Natural killer cell (primary cell): ENCODE results near the gene CEP250. TPM values are rescaled to one million over a fixed set of nuclear protein-coding genes. Genes with fewer than 3 reads are reported as not detected.

Source experiments
- ATAC-seq, 3 donors: fragments of 150-1000 bp in 2 of 3; fragments of 200-7000 bp in 1 of 3; cut with Tn5 transposase; 1 replicate in 1 of 3; 2 replicates in 2 of 3; pipeline ENCODE4 v1.10.0; 2021; ENCODE audit warnings: mild to moderate bottlenecking in 2 of 3, moderate library complexity in 2 of 3
- DNase-seq, 2 donors: peaks; one replicate each; pipeline versions ENCODE4 v3.0.0 to v3.0.0-alpha.2; 2013 to 2021; ENCODE audit warnings: mixed read lengths in 1 of 2
- H3K27ac ChIP-seq: one replicate; pipeline ENCODE4 v1.5.1; 2013; ENCODE audit warnings: mild to moderate bottlenecking, low read length
- H3K27me3 ChIP-seq: one replicate; pipeline ENCODE4 v1.6.1; 2013; ENCODE audit warnings: low read length; ENCODE audit not compliant: control insufficient read depth, insufficient read depth
- H3K36me3 ChIP-seq: one replicate; pipeline ENCODE4 v1.6.1; 2013; ENCODE audit warnings: low read length; ENCODE audit not compliant: control insufficient read depth, insufficient read depth
- H3K4me1 ChIP-seq: one replicate; pipeline ENCODE4 v1.6.1; 2013; ENCODE audit warnings: low read length; ENCODE audit not compliant: control insufficient read depth, insufficient read depth
- H3K4me3 ChIP-seq: one replicate; pipeline ENCODE4 v1.5.1; 2013; ENCODE audit warnings: low read length
- H3K9me3 ChIP-seq: one replicate; pipeline ENCODE4 v1.6.1; 2013; ENCODE audit warnings: low read length; ENCODE audit not compliant: control insufficient read depth, insufficient read depth
- H3K27ac Mint-ChIP-seq, 2 donors: one replicate each; pipeline ENCODE4 v1.8.0; 2022; ENCODE audit warnings: mild to moderate bottlenecking in 2 of 2, mixed read lengths in 2 of 2, moderate library complexity in 1 of 2
- H3K27me3 Mint-ChIP-seq, 2 donors: one replicate each; pipeline ENCODE4 v1.8.0; 2022; ENCODE audit warnings: low read depth in 2 of 2, mixed read lengths in 2 of 2
- H3K36me3 Mint-ChIP-seq: one replicate; pipeline ENCODE4 v1.8.0; 2022; ENCODE audit warnings: mixed read lengths
- H3K4me1 Mint-ChIP-seq, 2 donors: one replicate each; pipeline ENCODE4 v1.8.0; 2022; ENCODE audit warnings: mixed read lengths in 2 of 2
- H3K4me3 Mint-ChIP-seq: one replicate; pipeline ENCODE4 v1.8.0; 2022; ENCODE audit warnings: mild to moderate bottlenecking, moderate library complexity, mixed read lengths
- H3K9me3 Mint-ChIP-seq, 2 donors: one replicate each; pipeline ENCODE4 v1.8.0; 2022; ENCODE audit warnings: mixed read lengths in 2 of 2
- WGBS: methylation state at CpG from one replicate; pipeline ENCODE4 v1.1.7; 2013; ENCODE audit warnings: missing lambda C conversion rate; ENCODE audit not compliant: insufficient coverage; 5-methylcytosine and 5-hydroxymethylcytosine counted together
- intact Hi-C: fragments of 100-400 bp; cut with micrococcal nuclease; formaldehyde crosslinking; loops from one replicate; pipeline ENCODE4 v1.14.2; 2022
- total RNA-seq, 4 donors: library from RNA; stranded (reverse); fragments of 120-200 nt in 1 of 4; gene quantifications; one replicate each; pipeline versions ENCODE4 v1.2.3 to v1.2.4, GENCODE V29; 2013 to 2022
- TF ChIP-seq, protein P1 (sequence below): fragments of 200-600 bp; IDR thresholded peaks from one replicate; pipeline ENCODE4 v1.8.0; 2022; ENCODE audit warnings: antibody characterized with exemption

Gene CEP250
- total RNA-seq, 3 donors from 2014 or later (not counting 1 experiment from before 2014, with no cell fraction given): 61.5 to 91.8 (median 80.8) TPM

DNA sequence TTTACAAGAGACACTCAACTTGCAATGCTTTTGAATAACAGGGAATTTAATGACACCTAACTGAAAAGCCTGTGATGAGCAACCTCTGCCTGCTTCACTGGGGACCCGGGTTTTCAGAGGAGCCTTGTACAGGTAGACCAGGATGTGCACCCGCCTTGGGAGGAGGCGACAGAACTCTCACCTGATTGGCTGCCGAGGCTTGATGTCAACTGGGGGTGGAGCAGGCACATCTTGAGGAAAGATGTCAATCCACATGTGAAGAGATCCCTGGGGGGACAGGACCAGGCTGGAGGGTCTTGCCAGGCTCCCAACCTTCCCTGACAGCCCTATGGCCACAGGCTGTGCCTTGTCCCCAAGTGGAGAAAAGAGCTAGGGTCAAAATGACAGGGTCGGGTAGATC lies 106.3 kb downstream of the CEP250 start:
- H3K27me3 ChIP-seq: no peaks in the 10 kb centered on the region
- peaks cover 1% of the 10 kb centered on the region for H3K36me3 ChIP-seq
- no peak overlapping the region for H3K27ac ChIP-seq
- Mint-ChIP-seq H3K4me3 (no peak overlapping the region), H3K27ac (no peak overlapping the region), H3K36me3 (no peaks in the 10 kb centered on the region), H3K9me3 (no peaks in the 10 kb centered on the region), H3K27me3 (no peaks in the 10 kb centered on the region), H3K4me1 (peaks cover 0 to 6% of the 10 kb centered on the region in 2 donors)
- ATAC-seq (no peak), DNase-seq (no peak)
- H3K4me3 ChIP-seq: no peak overlapping the region
- H3K4me1 ChIP-seq: no peaks in the 10 kb centered on the region
- 73% methylated on average over 5 of the region's 5 CpGs for WGBS
- TF ChIP-seq, protein P1, sequence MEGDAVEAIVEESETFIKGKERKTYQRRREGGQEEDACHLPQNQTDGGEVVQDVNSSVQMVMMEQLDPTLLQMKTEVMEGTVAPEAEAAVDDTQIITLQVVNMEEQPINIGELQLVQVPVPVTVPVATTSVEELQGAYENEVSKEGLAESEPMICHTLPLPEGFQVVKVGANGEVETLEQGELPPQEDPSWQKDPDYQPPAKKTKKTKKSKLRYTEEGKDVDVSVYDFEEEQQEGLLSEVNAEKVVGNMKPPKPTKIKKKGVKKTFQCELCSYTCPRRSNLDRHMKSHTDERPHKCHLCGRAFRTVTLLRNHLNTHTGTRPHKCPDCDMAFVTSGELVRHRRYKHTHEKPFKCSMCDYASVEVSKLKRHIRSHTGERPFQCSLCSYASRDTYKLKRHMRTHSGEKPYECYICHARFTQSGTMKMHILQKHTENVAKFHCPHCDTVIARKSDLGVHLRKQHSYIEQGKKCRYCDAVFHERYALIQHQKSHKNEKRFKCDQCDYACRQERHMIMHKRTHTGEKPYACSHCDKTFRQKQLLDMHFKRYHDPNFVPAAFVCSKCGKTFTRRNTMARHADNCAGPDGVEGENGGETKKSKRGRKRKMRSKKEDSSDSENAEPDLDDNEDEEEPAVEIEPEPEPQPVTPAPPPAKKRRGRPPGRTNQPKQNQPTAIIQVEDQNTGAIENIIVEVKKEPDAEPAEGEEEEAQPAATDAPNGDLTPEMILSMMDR: no peak
- no peaks in the 10 kb centered on the region for H3K9me3 ChIP-seq
- intact Hi-C loops: no loop called here

DNA sequence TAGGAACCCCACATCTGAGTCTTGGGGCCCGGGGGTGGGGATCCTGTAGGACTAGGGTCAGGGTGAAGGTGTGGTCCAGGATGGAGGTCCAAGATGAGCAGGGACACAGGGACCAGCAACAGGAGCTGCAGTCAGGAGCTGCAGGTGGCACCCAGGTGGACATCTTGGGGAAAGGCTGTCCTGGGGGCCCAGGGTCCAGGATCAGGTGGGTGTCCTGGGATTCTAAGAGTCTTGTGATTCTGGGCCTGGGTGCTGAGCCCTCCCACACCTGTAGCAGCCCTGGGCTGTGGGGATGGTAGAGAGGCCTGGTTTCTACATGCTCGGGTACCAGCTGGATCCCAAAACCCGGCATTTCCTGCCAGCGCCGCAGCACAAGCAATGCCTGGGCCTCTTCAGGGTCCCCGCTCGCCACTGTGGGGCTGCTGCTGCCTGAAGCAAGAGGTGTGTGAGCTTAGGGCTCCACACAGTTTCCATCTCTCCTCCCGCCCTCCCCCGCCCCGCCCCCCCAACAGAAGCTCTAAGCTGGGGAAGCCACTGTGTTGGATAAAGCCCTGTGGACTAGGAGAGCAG lies 107.2 kb downstream of the CEP250 start:
- H3K36me3 ChIP-seq: no peaks in the 10 kb centered on the region
- H3K9me3 ChIP-seq: no peaks in the 10 kb centered on the region
- ATAC-seq (no peak), DNase-seq (no peak)
- WGBS: 96% methylated on average over 7 of the region's 10 CpGs
- no peaks in the 10 kb centered on the region for H3K4me1 ChIP-seq
- H3K27me3 ChIP-seq: no peaks in the 10 kb centered on the region
- TF ChIP-seq, protein P1: no peak
- Mint-ChIP-seq H3K9me3 (no peaks in the 10 kb centered on the region), H3K27me3 (peaks cover 3 to 7% of the 10 kb centered on the region in 2 donors), H3K4me1 (peaks cover 0 to 6% of the 10 kb centered on the region in 2 donors), H3K4me3 (no peak overlapping the region), H3K36me3 (no peaks in the 10 kb centered on the region), H3K27ac (no peak overlapping the region)
- intact Hi-C loops: no loop called here
- H3K27ac ChIP-seq: no peak overlapping the region
- H3K4me3 ChIP-seq: no peak overlapping the region

DNA sequence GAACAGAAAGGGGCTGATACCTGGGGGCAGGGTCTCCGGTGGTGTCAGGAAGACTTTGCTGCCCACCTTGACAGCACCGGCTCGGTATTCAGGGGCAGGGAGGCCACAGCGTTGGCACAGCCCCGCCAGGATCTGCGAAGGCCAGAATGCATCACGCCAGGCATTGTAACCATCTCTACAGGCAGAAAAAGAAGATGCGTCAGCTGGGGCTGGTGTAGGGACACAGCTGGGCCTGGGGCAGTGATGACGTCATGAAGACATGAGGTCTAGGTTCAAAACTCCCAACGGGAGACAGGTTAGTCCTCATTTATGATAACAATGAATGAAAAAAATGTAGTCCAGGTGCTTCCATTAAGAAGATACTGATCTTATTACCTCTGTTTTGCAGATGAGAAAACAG lies 108.4 kb downstream of the CEP250 start:
- Mint-ChIP-seq H3K4me1 (peaks cover 0 to under 1% of the 10 kb centered on the region in 2 donors), H3K9me3 (no peaks in the 10 kb centered on the region), H3K27me3 (peaks cover 6 to 8% of the 10 kb centered on the region in 2 donors), H3K27ac (no peak overlapping the region), H3K36me3 (no peaks in the 10 kb centered on the region), H3K4me3 (no peak overlapping the region)
- H3K9me3 ChIP-seq: no peaks in the 10 kb centered on the region
- TF ChIP-seq, protein P1: no peak
- no peak overlapping the region for H3K27ac ChIP-seq
- DNase-seq (no peak), ATAC-seq (no peak)
- no peak overlapping the region for H3K4me3 ChIP-seq
- H3K36me3 ChIP-seq: no peaks in the 10 kb centered on the region
- H3K4me1 ChIP-seq: no peaks in the 10 kb centered on the region
- WGBS: 95% methylated on average over 10 of the region's 10 CpGs
- H3K27me3 ChIP-seq: no peaks in the 10 kb centered on the region
- intact Hi-C loops: no loop called here

DNA sequence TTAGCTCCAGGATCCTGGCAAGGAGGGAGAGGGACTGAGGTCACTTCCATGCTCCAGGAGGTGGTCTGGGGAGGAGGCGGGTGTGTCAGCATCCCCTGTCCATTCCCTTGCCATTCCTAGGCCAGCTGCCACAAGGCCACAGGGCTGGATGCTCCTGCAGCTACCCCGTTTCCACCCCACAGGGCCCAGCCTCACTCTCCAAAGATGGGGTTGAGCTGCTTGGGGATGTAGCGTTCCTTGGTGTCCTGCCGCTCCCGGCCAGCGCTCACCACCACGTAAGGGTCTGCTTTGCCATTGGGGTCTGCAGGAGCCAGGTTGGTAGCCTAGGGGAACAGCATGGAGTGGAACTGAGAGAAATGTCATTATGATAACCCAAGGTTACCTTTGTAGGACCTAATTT lies 109.5 kb downstream of the CEP250 start:
- no peaks in the 10 kb centered on the region for H3K4me1 ChIP-seq
- H3K36me3 Mint-ChIP-seq: no peaks in the 10 kb centered on the region
- no peaks in the 10 kb centered on the region for H3K36me3 ChIP-seq
- ATAC-seq (no peak), DNase-seq (no peak)
- H3K4me3 Mint-ChIP-seq: no peak overlapping the region
- H3K4me1 Mint-ChIP-seq: no peaks in the 10 kb centered on the region
- intact Hi-C loops: no loop called here
- H3K27me3 Mint-ChIP-seq: peaks cover 8% of the 10 kb centered on the region in 2 donors
- no peak overlapping the region for H3K27ac Mint-ChIP-seq
- 96% methylated on average over 7 of the region's 7 CpGs for WGBS
- no peak overlapping the region for H3K27ac ChIP-seq
- H3K4me3 ChIP-seq: no peak overlapping the region
- no peaks in the 10 kb centered on the region for H3K9me3 ChIP-seq
- TF ChIP-seq, protein P1: no peak
- H3K9me3 Mint-ChIP-seq: no peaks in the 10 kb centered on the region
- H3K27me3 ChIP-seq: no peaks in the 10 kb centered on the region
